Neural cell (in vitro differentiated cells): ENCODE results near the gene SLC26A5. TPM values are rescaled to one million over a fixed set of nuclear protein-coding genes. Genes with fewer than 3 reads are reported as not detected.

Experiments used
- H2AFZ ChIP-seq: fragments of 200-600, 300-800 bp; sonication (generic), shearing (Covaris generic); 2 replicates; pipeline ENCODE4 v1.6.0; 2014; ENCODE audit warnings: low read depth, mild to moderate bottlenecking, antibody characterized with exemption, low read length, moderate library complexity
- H3F3A ChIP-seq: fragments of 200-600 bp; shearing (Covaris generic); 2 replicates; pipeline ENCODE4 v1.6.1; 2016; ENCODE audit warnings: mild to moderate bottlenecking, moderate library complexity, mixed read lengths, antibody characterized with exemption, low read length; ENCODE audit not compliant: insufficient read depth, poor library complexity, severe bottlenecking
- H3K27ac ChIP-seq: fragments of 200-600, 300-800 bp; sonication (generic), shearing (Covaris generic); 2 replicates; pipeline ENCODE4 v1.5.1; 2014; ENCODE audit warnings: mild to moderate bottlenecking, low read length, moderate library complexity
- H3K27me3 ChIP-seq: fragments of 300-800, 200-600 bp; sonication (generic), shearing (Covaris generic); 2 replicates; pipeline ENCODE4 v1.6.0; 2014; ENCODE audit warnings: mild to moderate bottlenecking, low read depth, low read length, moderate library complexity; ENCODE audit not compliant: insufficient read depth
- H3K36me3 ChIP-seq: fragments of 300-800, 200-600 bp; sonication (generic), shearing (Covaris generic); 2 replicates; pipeline ENCODE4 v1.5.1; 2014; ENCODE audit warnings: mild to moderate bottlenecking, antibody characterized with exemption, low read length, moderate library complexity; ENCODE audit not compliant: insufficient read depth
- H3K4me2 ChIP-seq: fragments of 300-800, 200-600 bp; sonication (generic), shearing (Covaris generic); 2 replicates; pipeline ENCODE4 v1.6.0; 2014; ENCODE audit warnings: mild to moderate bottlenecking, low read length
- H3K4me3 ChIP-seq: fragments of 300-800, 200-600 bp; sonication (generic), shearing (Covaris generic); 2 replicates; pipeline ENCODE4 v1.5.1; 2014; ENCODE audit warnings: mild to moderate bottlenecking, low read length, moderate library complexity
- H3K79me2 ChIP-seq: fragments of 200-600 bp; shearing (Covaris generic); replicated peaks from 2 replicates; pipeline ENCODE4 v1.6.0; 2014; ENCODE audit warnings: mild to moderate bottlenecking, low read length, moderate library complexity; ENCODE audit not compliant: insufficient read depth
- H3K9ac ChIP-seq: fragments of 300-800, 200-600 bp; sonication (generic), shearing (Covaris generic); 2 replicates; pipeline ENCODE4 v1.6.1; 2016; ENCODE audit warnings: mild to moderate bottlenecking, low read length, mixed read lengths
- H3K9me2 ChIP-seq: fragments of 200-600 bp; shearing (Covaris generic); 2 replicates; pipeline ENCODE4 v1.6.1; 2016; ENCODE audit warnings: mild to moderate bottlenecking, low read length, mixed read lengths; ENCODE audit not compliant: insufficient read depth
- H3K9me3 ChIP-seq: fragments of 200-600, 300-800 bp; sonication (generic), shearing (Covaris generic); 2 replicates; pipeline ENCODE4 v1.6.1; 2016; ENCODE audit warnings: mild to moderate bottlenecking, mixed run types, low read length, moderate library complexity, mixed read lengths
- H4K20me1 ChIP-seq: fragments of 200-600 bp; shearing (Covaris generic); 2 replicates; pipeline ENCODE4 v1.6.1; 2016; ENCODE audit warnings: mild to moderate bottlenecking, mixed run types; ENCODE audit not compliant: insufficient read depth
- CTCF ChIP-seq: fragments of 450-650 bp; IDR thresholded peaks from 2 replicates; pipeline ENCODE4 v1.5.1; 2014; ENCODE audit warnings: antibody characterized with exemption, mild to moderate bottlenecking, moderate library complexity; ENCODE audit not compliant: poor library complexity, severe bottlenecking
- EP300 ChIP-seq: fragments of 450-650 bp; conservative IDR thresholded peaks from 2 replicates; pipeline ENCODE4 v1.6.1; 2014; ENCODE audit warnings: antibody characterized with exemption, mild to moderate bottlenecking, moderate library complexity; ENCODE audit not compliant: poor library complexity, severe bottlenecking
- EZH2 ChIP-seq: fragments of 200-600, 300-800 bp; shearing (Covaris generic), sonication (generic); IDR thresholded peaks from 2 replicates; pipeline ENCODE4 v1.6.1; 2014; ENCODE audit warnings: antibody characterized with exemption, low read length, borderline replicate concordance, mild to moderate bottlenecking; ENCODE audit not compliant: insufficient read depth, poor library complexity, severe bottlenecking
- MXI1 ChIP-seq: fragments of 450-650 bp; conservative IDR thresholded peaks from 2 replicates; pipeline ENCODE4 v1.6.1; 2014; ENCODE audit warnings: antibody characterized with exemption, mild to moderate bottlenecking; ENCODE audit not compliant: poor library complexity, severe bottlenecking
- POLR2AphosphoS5 ChIP-seq: IDR thresholded peaks from 2 replicates; pipeline ENCODE4 v1.6.1; 2012
- RAD21 ChIP-seq: fragments of 450-650 bp; conservative IDR thresholded peaks from 2 replicates; pipeline ENCODE4 v1.6.1; 2014; ENCODE audit warnings: antibody characterized with exemption, mild to moderate bottlenecking, moderate library complexity
- REST ChIP-seq: IDR thresholded peaks from 2 replicates; pipeline ENCODE4 v1.6.1; 2012; ENCODE audit warnings: borderline replicate concordance
- SMC3 ChIP-seq: fragments of 450-650 bp; conservative IDR thresholded peaks from 2 replicates; pipeline ENCODE4 v1.6.1; 2014; ENCODE audit warnings: antibody characterized with exemption, mild to moderate bottlenecking, moderate library complexity; ENCODE audit not compliant: poor library complexity
- TAF1 ChIP-seq: IDR thresholded peaks from 2 replicates; pipeline ENCODE4 v1.6.1; 2012; ENCODE audit warnings: low read depth
- polyA plus RNA-seq: library from polyadenylated mRNA; depleted of rRNA; stranded (reverse); fragments of >200 nt; gene quantifications from 2 replicates; pipeline ENCODE4 v1.2.3, GENCODE V29; 2014

The SLC26A5 gene
- polyA plus RNA-seq, 1 donor from 2014 or later: not detected

- no peak overlapping the region for H2AFZ ChIP-seq
- no peak overlapping the region for H3K4me3 ChIP-seq
- no peak overlapping the region for H3K4me2 ChIP-seq
- H3K9me3 ChIP-seq: no peaks in the 10 kb centered on the region
- H3F3A ChIP-seq: no peaks in the 10 kb centered on the region
- no peaks in the 10 kb centered on the region for H3K36me3 ChIP-seq
- H4K20me1 ChIP-seq: no peaks in the 10 kb centered on the region
- no peaks in the 10 kb centered on the region for H3K79me2 ChIP-seq
- no peak for TF ChIP-seq SMC3
- TF ChIP-seq EZH2: no peak
- TF ChIP-seq REST: no peak
- no peak for TF ChIP-seq EP300
- no peak for TF ChIP-seq MXI1
- no peak for TF ChIP-seq TAF1
- no peak for TF ChIP-seq CTCF
- TF ChIP-seq RAD21: no peak
- TF ChIP-seq POLR2AphosphoS5: no peak
- H3K9ac ChIP-seq: no peak overlapping the region
- H3K27me3 ChIP-seq: no peaks in the 10 kb centered on the region
- H3K9me2 ChIP-seq: no peaks in the 10 kb centered on the region
- no peak overlapping the region for H3K27ac ChIP-seq
These were observed 16.4 kb upstream of the SLC26A5 start for GRCh38 chr7:103462358-103462757.

- TF ChIP-seq REST (no peak), TAF1 (no peak), RAD21 (peak; percentile 68), MXI1 (no peak), CTCF (peak; percentile 68), SMC3 (peak; percentile 66), POLR2AphosphoS5 (no peak), EP300 (no peak), EZH2 (no peak)
- no peak overlapping the region for H2AFZ ChIP-seq
- no peaks in the 10 kb centered on the region for H3K9me2 ChIP-seq
- H3K9me3 ChIP-seq: no peaks in the 10 kb centered on the region
- H3K4me3 ChIP-seq: no peak overlapping the region
- H3K9ac ChIP-seq: no peak overlapping the region
- peaks cover 54% of the 10 kb centered on the region for H3K27me3 ChIP-seq
- H3K79me2 ChIP-seq: no peaks in the 10 kb centered on the region
- no peaks in the 10 kb centered on the region for H4K20me1 ChIP-seq
- H3K27ac ChIP-seq: no peak overlapping the region
- no peaks in the 10 kb centered on the region for H3K36me3 ChIP-seq
- no peak overlapping the region for H3K4me2 ChIP-seq
- no peaks in the 10 kb centered on the region for H3F3A ChIP-seq
These were observed 1.3 kb upstream of the SLC26A5 start for GRCh38 chr7:103447073-103447960.
